Smooth muscle cell (in vitro differentiated cells): ENCODE measurements around the gene CEBPE. TPM values are rescaled to one million over a fixed set of nuclear protein-coding genes. Genes with fewer than 3 reads are reported as not detected.

ENCODE experiments used
- DNase-seq: peaks from one replicate; lab custom pipeline; 2025; ENCODE audit not compliant: unreplicated experiment; lab: John Stamatoyannopoulos, UW
- H2AFZ ChIP-seq: fragments of 200-600 bp; sonication (generic); 2 replicates; pipeline ENCODE4 v1.6.0; 2016; ENCODE audit warnings: antibody characterized with exemption, low read depth, mild to moderate bottlenecking
- H3F3A ChIP-seq: fragments of 200-600 bp; sonication (generic); 2 replicates; pipeline ENCODE4 v1.6.0; 2017; ENCODE audit warnings: antibody characterized with exemption, low read depth
- H3K27ac ChIP-seq: fragments of 200-600 bp; sonication (generic); 2 replicates; pipeline ENCODE4 v1.5.1; 2016; ENCODE audit warnings: low read depth, mild to moderate bottlenecking
- H3K27me3 ChIP-seq: fragments of 200-600 bp; sonication (generic); 2 replicates; pipeline ENCODE4 v1.6.1; 2016; ENCODE audit warnings: low read depth, mild to moderate bottlenecking
- H3K36me3 ChIP-seq: fragments of 200-600 bp; sonication (generic); 2 replicates; pipeline ENCODE4 v1.5.1; 2016; ENCODE audit warnings: low read depth
- H3K4me1 ChIP-seq: fragments of 200-600 bp; sonication (generic); 2 replicates; pipeline ENCODE4 v1.5.1; 2016; ENCODE audit warnings: low read depth
- H3K4me2 ChIP-seq: fragments of 200-600 bp; sonication (generic); 2 replicates; pipeline ENCODE4 v1.6.0; 2016; ENCODE audit warnings: mild to moderate bottlenecking
- H3K4me3 ChIP-seq: fragments of 200-600 bp; sonication (generic); 2 replicates; pipeline ENCODE4 v1.5.1; 2016; ENCODE audit warnings: mild to moderate bottlenecking
- H3K79me2 ChIP-seq: fragments of 200-600 bp; sonication (generic); 2 replicates; pipeline ENCODE4 v1.6.0; 2016; ENCODE audit warnings: low read depth, mild to moderate bottlenecking
- H3K9ac ChIP-seq: fragments of 200-600 bp; sonication (generic); 2 replicates; pipeline ENCODE4 v1.6.0; 2016; ENCODE audit warnings: low read depth
- H3K9me3 ChIP-seq: fragments of 200-600 bp; sonication (generic); replicated peaks from 2 replicates; pipeline ENCODE4 v1.5.1; 2016; ENCODE audit warnings: low read depth
- H4K20me1 ChIP-seq: fragments of 200-600 bp; sonication (generic); 2 replicates; pipeline ENCODE4 v1.6.0; 2016; ENCODE audit warnings: low read depth
- CTCF ChIP-seq: fragments of 200-600 bp; sonication (generic); IDR thresholded peaks from 2 replicates; pipeline ENCODE4 v1.5.1; 2017; ENCODE audit warnings: borderline replicate concordance, mild to moderate bottlenecking, antibody characterized with exemption; ENCODE audit not compliant: insufficient read depth, poor library complexity, severe bottlenecking
- WGBS: methylation state at CpG from one replicate; pipeline ENCODE4 v1.1.7; 2016; ENCODE audit warnings: low lambda C conversion rate; 5-methylcytosine and 5-hydroxymethylcytosine counted together
- polyA plus RNA-seq: library from polyadenylated mRNA; unstranded; fragments of >200 nt; fragmentation: Nextera tagmentation; extraction: Ambion mirVana; gene quantifications from 2 replicates; pipeline ENCODE4 v1.2.1, GENCODE V29; 2016
- total RNA-seq: library from RNA; depleted of rRNA; stranded (reverse); fragments of >200 nt; gene quantifications from 2 replicates; pipeline ENCODE4 v1.2.3, GENCODE V29; 2014

Gene CEBPE
- total and polyA plus RNA-seq, 2 experiments from 2014 or later: not detected

- Histone ChIP-seq H2AFZ (no peak overlapping the region), H3K4me2 (no peak overlapping the region)
Observed at GRCh38 chr14:23113431-23114119, 5.5 kb downstream of the CEBPE start.

GRCh38 chr14:23112359-23113178 lies 6.5 kb downstream of the CEBPE start:
- no peak overlapping the region for H3K27ac ChIP-seq
- H2AFZ ChIP-seq: no peak overlapping the region
- peaks cover 16% of the 10 kb centered on the region for H3K4me1 ChIP-seq
- no peaks in the 10 kb centered on the region for H3F3A ChIP-seq
- H4K20me1 ChIP-seq: no peaks in the 10 kb centered on the region
- H3K9ac ChIP-seq: no peak overlapping the region
- 55% methylated on average over 11 of the region's 12 CpGs for WGBS
- H3K4me2 ChIP-seq: no peak overlapping the region
- no peaks in the 10 kb centered on the region for H3K36me3 ChIP-seq
- H3K79me2 ChIP-seq: no peaks in the 10 kb centered on the region
- DNase-seq: no peak
- H3K4me3 ChIP-seq: no peak overlapping the region
- no peak for TF ChIP-seq CTCF
- peaks cover 18% of the 10 kb centered on the region for H3K27me3 ChIP-seq
- H3K9me3 ChIP-seq: no peaks in the 10 kb centered on the region

More at GRCh38 chr14:23113431-23114119, 5.5 kb downstream of the CEBPE start:
- Histone ChIP-seq H3K4me1 (peaks cover 16% of the 10 kb centered on the region), H3K79me2 (no peaks in the 10 kb centered on the region), H4K20me1 (no peaks in the 10 kb centered on the region), H3K4me3 (no peak overlapping the region), H3K27ac (no peak overlapping the region), H3F3A (no peaks in the 10 kb centered on the region), H3K36me3 (no peaks in the 10 kb centered on the region), H3K27me3 (peaks cover 18% of the 10 kb centered on the region), H3K9me3 (no peaks in the 10 kb centered on the region), H3K9ac (no peak overlapping the region)
- no peak for DNase-seq
- WGBS: 60% methylated on average over 8 of the region's 10 CpGs
- TF ChIP-seq CTCF: no peak

GRCh38 chr14:23110579-23111365 lies 8.3 kb downstream of the CEBPE start:
- Histone ChIP-seq H3K9ac (no peak overlapping the region), H4K20me1 (no peaks in the 10 kb centered on the region), H3K27ac (no peak overlapping the region), H3F3A (no peaks in the 10 kb centered on the region), H3K9me3 (no peaks in the 10 kb centered on the region), H3K4me3 (no peak overlapping the region), H3K36me3 (no peaks in the 10 kb centered on the region), H3K4me1 (peaks cover 16% of the 10 kb centered on the region), H3K27me3 (peaks cover 18% of the 10 kb centered on the region), H3K4me2 (no peak overlapping the region), H2AFZ (no peak overlapping the region), H3K79me2 (no peaks in the 10 kb centered on the region)
- 88% methylated on average over 5 of the region's 5 CpGs for WGBS
- no peak for TF ChIP-seq CTCF
- no peak for DNase-seq
